GM21786 (cell line): ENCODE data around the gene CSAG2.
A peak's percentile ranks its signal among the peaks of the same experiment; 100 is the strongest.
"Not testable (repeated sequence)": the region's sequence is repeated elsewhere in the genome, so short reads cannot be mapped to it uniquely, and the experiment has no call there.

Experiments used
- ATAC-seq: cut with Tn5 transposase; IDR thresholded peaks from one replicate; pipeline ENCODE4 v1.9.1; 2021; ENCODE audit not compliant: unreplicated experiment

Gene CSAG2

GRCh38 chrX:152709173-152709572 lies at the start of gene CSAG2:
Gene CSAG2 (minus strand): TSS chrX:152709273. CDS start chrX:152709112, 161 bp downstream.
- not testable (repeated sequence) for ATAC-seq

GRCh38 chrX:152754871-152755270 lies 45.8 kb upstream of the CSAG2 start:
- ATAC-seq: peak; percentile 56

GRCh38 chrX:152753686-152754650 lies 44.9 kb upstream of the CSAG2 start, which contains the start of gene MAGEA2:
Gene MAGEA2 (minus strand): TSS chrX:152753842. CDS start chrX:152751363, 2,479 bp downstream.
- ATAC-seq: not testable (repeated sequence)

- ATAC-seq: no peak
Observed at GRCh38 chrX:152738560-152738959, 29.5 kb upstream of the CSAG2 start.

GRCh38 chrX:152736528-152736927 lies 27.5 kb upstream of the CSAG2 start:
- not testable (repeated sequence) for ATAC-seq

GRCh38 chrX:152735860-152736511 lies 26.9 kb upstream of the CSAG2 start:
- no peak for ATAC-seq

- ATAC-seq: no peak
Observed at GRCh38 chrX:152735101-152735500, 26.0 kb upstream of the CSAG2 start.

- ATAC-seq: not testable (repeated sequence)
Observed at GRCh38 chrX:152734143-152734858, 25.2 kb upstream of the CSAG2 start.

GRCh38 chrX:152733261-152733975 lies 24.3 kb upstream of the CSAG2 start, which contains the start of the genes CSAG1 and MAGEA12:
Gene CSAG1 (minus strand): TSS chrX:152733721. CDS start chrX:152732460, 1,261 bp downstream.
Gene MAGEA12 (plus strand): TSS chrX:152733757. CDS start chrX:152736162, 2,405 bp downstream.
- ATAC-seq: no peak

- no peak for ATAC-seq
Observed at GRCh38 chrX:152725409-152725808, 16.3 kb upstream of the CSAG2 start.

GRCh38 chrX:152713815-152714787 lies 5.0 kb upstream of the CSAG2 start, which contains the start of gene MAGEA2B:
Gene MAGEA2B (plus strand): TSS chrX:152714628. CDS start chrX:152717107, 2,479 bp downstream.
- ATAC-seq: not testable (repeated sequence)

GRCh38 chrX:152713195-152713594 lies 4.1 kb upstream of the CSAG2 start:
- ATAC-seq: not testable (repeated sequence)

GRCh38 chrX:152706500-152706899 lies 2.6 kb downstream of the CSAG2 start:
- ATAC-seq: not testable (repeated sequence)

- not testable (repeated sequence) for ATAC-seq
Observed at GRCh38 chrX:152700390-152700789, 8.7 kb downstream of the CSAG2 start.

GRCh38 chrX:152697952-152698931 lies 10.8 kb downstream of the CSAG2 start, which contains the start of gene MAGEA3:
Gene MAGEA3 (plus strand): TSS chrX:152698794. CDS start chrX:152700833, 2,039 bp downstream.
- ATAC-seq: not testable (repeated sequence)

GRCh38 chrX:152681012-152681411 lies 28.1 kb downstream of the CSAG2 start:
- ATAC-seq: peak; percentile 83

- not testable (repeated sequence) for ATAC-seq
Observed at GRCh38 chrX:152674652-152675051, 34.4 kb downstream of the CSAG2 start.
